WTC11 (cell line): ENCODE measurements around the gene CAMK2A.

ENCODE experiments used
- CTCF ChIP-seq: fragments of 200-600 bp; IDR thresholded peaks from 2 replicates; pipeline ENCODE4 v1.8.0; 2022; ENCODE audit warnings: antibody characterized with exemption
- HMGXB4 ChIP-seq: sonication (generic); formaldehyde crosslinking; IDR thresholded peaks from 2 replicates; pipeline ENCODE4 v1.8.1; 2023; ENCODE audit warnings: mild to moderate bottlenecking, moderate library complexity, missing genetic modification reagents
- JUN ChIP-seq: sonication (generic); formaldehyde crosslinking; IDR thresholded peaks from 2 replicates; pipeline ENCODE4 v1.8.0; 2023; ENCODE audit warnings: mild to moderate bottlenecking, missing genetic modification reagents
- NFYB ChIP-seq: sonication (generic); formaldehyde crosslinking; conservative IDR thresholded peaks from 2 replicates; pipeline ENCODE4 v1.8.0; 2022; ENCODE audit warnings: low read depth, missing genetic modification reagents
- NR2C2 ChIP-seq: sonication (generic); formaldehyde crosslinking; IDR thresholded peaks from 2 replicates; pipeline ENCODE4 v1.8.0; 2022; ENCODE audit warnings: mild to moderate bottlenecking, missing genetic modification reagents
- PRDM15 ChIP-seq: sonication (generic); formaldehyde crosslinking; IDR thresholded peaks from 2 replicates; pipeline ENCODE4 v1.8.0; 2022; ENCODE audit warnings: missing genetic modification reagents
- RELA ChIP-seq: sonication (generic); formaldehyde crosslinking; IDR thresholded peaks from 2 replicates; pipeline ENCODE4 v1.8.1; 2022; ENCODE audit warnings: missing genetic modification reagents, mild to moderate bottlenecking, borderline replicate concordance
- USF1 ChIP-seq: sonication (generic); formaldehyde crosslinking; IDR thresholded peaks from 2 replicates; pipeline ENCODE4 v1.8.0; 2022; ENCODE audit warnings: mild to moderate bottlenecking, missing genetic modification reagents
- ZNF138 ChIP-seq: sonication (generic); formaldehyde crosslinking; conservative IDR thresholded peaks from 2 replicates; pipeline ENCODE4 v1.8.1; 2022; ENCODE audit warnings: mild to moderate bottlenecking, moderate library complexity, missing genetic modification reagents
- ZNF263 ChIP-seq: sonication (generic); formaldehyde crosslinking; IDR thresholded peaks from 2 replicates; pipeline ENCODE4 v1.8.1; 2022; ENCODE audit warnings: low read depth, mild to moderate bottlenecking, moderate library complexity, missing genetic modification reagents

- no peak for TF ChIP-seq HMGXB4 (CRISPR knock-in tag)
- TF ChIP-seq ZNF263 (CRISPR knock-in tag), result no peak
- no peak for TF ChIP-seq CTCF
- TF ChIP-seq USF1 (CRISPR knock-in tag), result no peak
- TF ChIP-seq NR2C2 (CRISPR knock-in tag), result no peak
- TF ChIP-seq NFYB (CRISPR knock-in tag), result no peak
- TF ChIP-seq ZNF138 (CRISPR knock-in tag), result no peak
- no peak for TF ChIP-seq JUN (CRISPR knock-in tag)
- no peak for TF ChIP-seq PRDM15 (CRISPR knock-in tag)
- no peak for TF ChIP-seq RELA
These were observed 10.2 kb upstream of the CAMK2A start for GRCh38 chr5:150299571-150300327.
